GM19467 (cell line): Measurements from ENCODE around the gene OAF.

Source experiments
- ATAC-seq: cut with Tn5 transposase; IDR thresholded peaks from one replicate; pipeline ENCODE4 v1.9.1; 2021; ENCODE audit warnings: mild to moderate bottlenecking, moderate library complexity; ENCODE audit not compliant: unreplicated experiment

OAF gene

GRCh38 chr11:120182790-120183491 lies 27.9 kb upstream of the OAF start:
- ATAC-seq, result no peak

- ATAC-seq, result no peak
Observed at GRCh38 chr11:120183701-120184141, 27.1 kb upstream of the OAF start.

- ATAC-seq, result no peak
Observed at GRCh38 chr11:120184371-120184945, 26.4 kb upstream of the OAF start.

- no peak for ATAC-seq
Observed at GRCh38 chr11:120184946-120185705, 25.7 kb upstream of the OAF start.

GRCh38 chr11:120185706-120186455 lies 25.0 kb upstream of the OAF start:
- no peak for ATAC-seq

- no peak for ATAC-seq
Observed at GRCh38 chr11:120186456-120186773, 24.4 kb upstream of the OAF start.

GRCh38 chr11:120186774-120187591 lies 23.8 kb upstream of the OAF start:
- no peak for ATAC-seq

- no peak for ATAC-seq
Observed at GRCh38 chr11:120188371-120188770, 22.5 kb upstream of the OAF start.

GRCh38 chr11:120188811-120189455 lies 21.9 kb upstream of the OAF start:
- no peak for ATAC-seq

- no peak for ATAC-seq
Observed at GRCh38 chr11:120191058-120191457, 19.8 kb upstream of the OAF start.

- no peak for ATAC-seq
Observed at GRCh38 chr11:120192831-120193625, 17.8 kb upstream of the OAF start.

- no peak for ATAC-seq
Observed at GRCh38 chr11:120194166-120194565, 16.7 kb upstream of the OAF start.

- no peak for ATAC-seq
Observed at GRCh38 chr11:120195601-120196320, 15.1 kb upstream of the OAF start.

GRCh38 chr11:120196826-120197225 lies 14.0 kb upstream of the OAF start:
- no peak for ATAC-seq

- ATAC-seq, result no peak
Observed at GRCh38 chr11:120197251-120197891, 13.5 kb upstream of the OAF start.

GRCh38 chr11:120197977-120198376 lies 12.9 kb upstream of the OAF start:
- no peak for ATAC-seq

GRCh38 chr11:120198403-120198786 lies 12.4 kb upstream of the OAF start:
- ATAC-seq, result no peak

- ATAC-seq, result no peak
Observed at GRCh38 chr11:120198787-120199469, 11.9 kb upstream of the OAF start.
